Mesothelial cell of epicardium (in vitro differentiated cells): ENCODE data around the gene ATPAF2. TPM values are rescaled to one million over a fixed set of nuclear protein-coding genes. Genes with fewer than 3 reads are reported as not detected.

Experiments used
- DNase-seq, 2 experiments: peaks; one replicate each; pipeline ENCODE4 v3.0.0; 2021; ENCODE audit warnings: low spot score in 2 of 2; ENCODE audit not compliant: unreplicated experiment in 2 of 2
- H3K27ac Mint-ChIP-seq: 2 replicates; pipeline ENCODE4 v1.8.0; 2021; ENCODE audit warnings: mixed read lengths
- H3K27me3 Mint-ChIP-seq: 2 replicates; pipeline ENCODE4 v1.8.0; 2021; ENCODE audit warnings: low read depth, mixed read lengths
- H3K36me3 Mint-ChIP-seq: 2 replicates; pipeline ENCODE4 v1.8.0; 2021; ENCODE audit warnings: mixed read lengths
- H3K4me1 Mint-ChIP-seq: 2 replicates; pipeline ENCODE4 v1.8.0; 2021; ENCODE audit warnings: mixed read lengths
- H3K4me3 Mint-ChIP-seq: 2 replicates; pipeline ENCODE4 v1.8.0; 2021; ENCODE audit warnings: mild to moderate bottlenecking, moderate library complexity, mixed read lengths
- H3K9me3 Mint-ChIP-seq: 2 replicates; pipeline ENCODE4 v1.8.0; 2021; ENCODE audit warnings: mixed read lengths
- total RNA-seq: library from RNA; stranded (reverse); gene quantifications from 3 replicates; pipeline ENCODE4 v1.2.1, GENCODE V29; 2021
- TF ChIP-seq, protein P1 (sequence below): fragments of 200-600 bp; sonication (generic); IDR thresholded peaks from one replicate; pipeline ENCODE4 v1.5.0; 2021; ENCODE audit warnings: antibody characterized with exemption; ENCODE audit not compliant: unreplicated experiment

The ATPAF2 gene
- total RNA-seq, 1 donor from 2014 or later, result 29.9 TPM

- Mint-ChIP-seq H3K4me1 (peaks cover 5% of the 10 kb centered on the region), H3K36me3 (no peaks in the 10 kb centered on the region), H3K9me3 (no peaks in the 10 kb centered on the region), H3K4me3 (no peak overlapping the region), H3K27me3 (no peaks in the 10 kb centered on the region), H3K27ac (no peak overlapping the region)
- TF ChIP-seq, protein P1, sequence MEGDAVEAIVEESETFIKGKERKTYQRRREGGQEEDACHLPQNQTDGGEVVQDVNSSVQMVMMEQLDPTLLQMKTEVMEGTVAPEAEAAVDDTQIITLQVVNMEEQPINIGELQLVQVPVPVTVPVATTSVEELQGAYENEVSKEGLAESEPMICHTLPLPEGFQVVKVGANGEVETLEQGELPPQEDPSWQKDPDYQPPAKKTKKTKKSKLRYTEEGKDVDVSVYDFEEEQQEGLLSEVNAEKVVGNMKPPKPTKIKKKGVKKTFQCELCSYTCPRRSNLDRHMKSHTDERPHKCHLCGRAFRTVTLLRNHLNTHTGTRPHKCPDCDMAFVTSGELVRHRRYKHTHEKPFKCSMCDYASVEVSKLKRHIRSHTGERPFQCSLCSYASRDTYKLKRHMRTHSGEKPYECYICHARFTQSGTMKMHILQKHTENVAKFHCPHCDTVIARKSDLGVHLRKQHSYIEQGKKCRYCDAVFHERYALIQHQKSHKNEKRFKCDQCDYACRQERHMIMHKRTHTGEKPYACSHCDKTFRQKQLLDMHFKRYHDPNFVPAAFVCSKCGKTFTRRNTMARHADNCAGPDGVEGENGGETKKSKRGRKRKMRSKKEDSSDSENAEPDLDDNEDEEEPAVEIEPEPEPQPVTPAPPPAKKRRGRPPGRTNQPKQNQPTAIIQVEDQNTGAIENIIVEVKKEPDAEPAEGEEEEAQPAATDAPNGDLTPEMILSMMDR, result no peak
- DNase-seq, result no peak
Observed at GRCh38 chr17:17988427-17988945, 50.5 kb downstream of the ATPAF2 start.

GRCh38 chr17:17987901-17988300 lies 51.1 kb downstream of the ATPAF2 start:
- no peak for DNase-seq
- Mint-ChIP-seq H3K4me1 (peaks cover 2% of the 10 kb centered on the region), H3K4me3 (no peak overlapping the region), H3K27ac (no peak overlapping the region), H3K9me3 (no peaks in the 10 kb centered on the region), H3K36me3 (no peaks in the 10 kb centered on the region), H3K27me3 (no peaks in the 10 kb centered on the region)
- TF ChIP-seq, protein P1, result no peak

GRCh38 chr17:17987187-17987896 lies 51.6 kb downstream of the ATPAF2 start:
- no peaks in the 10 kb centered on the region for H3K9me3 Mint-ChIP-seq
- H3K4me3 Mint-ChIP-seq, result no peak overlapping the region
- peaks cover 2% of the 10 kb centered on the region for H3K4me1 Mint-ChIP-seq
- DNase-seq, result no peak
- TF ChIP-seq, protein P1, result no peak
- H3K27ac Mint-ChIP-seq, result no peak overlapping the region
- no peaks in the 10 kb centered on the region for H3K36me3 Mint-ChIP-seq
- H3K27me3 Mint-ChIP-seq, result no peaks in the 10 kb centered on the region

GRCh38 chr17:17985555-17985954 lies 53.4 kb downstream of the ATPAF2 start:
- no peak for DNase-seq
- H3K4me3 Mint-ChIP-seq, result no peak overlapping the region
- no peaks in the 10 kb centered on the region for H3K9me3 Mint-ChIP-seq
- TF ChIP-seq, protein P1, result no peak
- no peak overlapping the region for H3K27ac Mint-ChIP-seq
- no peaks in the 10 kb centered on the region for H3K4me1 Mint-ChIP-seq
- H3K36me3 Mint-ChIP-seq, result no peaks in the 10 kb centered on the region
- no peaks in the 10 kb centered on the region for H3K27me3 Mint-ChIP-seq

DNA sequence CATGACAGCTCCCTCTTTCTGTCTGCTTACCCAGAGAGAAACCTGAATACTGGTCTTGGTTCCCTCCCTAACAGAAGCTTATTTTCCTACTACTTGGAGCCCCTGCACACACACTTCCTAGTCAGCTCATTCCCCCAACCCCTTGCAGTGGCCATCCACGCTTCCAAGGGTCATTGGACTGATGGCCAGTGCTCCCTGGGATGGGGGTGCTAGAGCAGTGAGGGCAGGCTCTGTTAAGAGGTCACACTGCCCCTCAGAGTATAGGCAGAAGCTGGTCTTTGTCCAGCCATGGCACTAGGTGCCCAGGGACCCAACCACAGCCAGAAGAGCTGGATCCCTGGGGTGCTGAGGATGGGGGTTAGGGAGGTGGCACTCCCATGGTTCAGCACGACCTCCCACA lies 53.8 kb downstream of the ATPAF2 start:
- Mint-ChIP-seq H3K27me3 (no peaks in the 10 kb centered on the region), H3K4me3 (no peak overlapping the region), H3K9me3 (no peaks in the 10 kb centered on the region), H3K4me1 (no peaks in the 10 kb centered on the region), H3K36me3 (no peaks in the 10 kb centered on the region), H3K27ac (no peak overlapping the region)
- DNase-seq, result no peak
- TF ChIP-seq, protein P1, result no peak
